Measurements from ENCODE around the gene DLG2.

The DLG2 gene

GRCh38 chr11:84300092-84300491 is 1327.1 kb downstream of the DLG2 start:
- DNase-seq (ENCODE audit: low read depth in 4 of 4, low spot score in 1 of 4) = no peak

DNA sequence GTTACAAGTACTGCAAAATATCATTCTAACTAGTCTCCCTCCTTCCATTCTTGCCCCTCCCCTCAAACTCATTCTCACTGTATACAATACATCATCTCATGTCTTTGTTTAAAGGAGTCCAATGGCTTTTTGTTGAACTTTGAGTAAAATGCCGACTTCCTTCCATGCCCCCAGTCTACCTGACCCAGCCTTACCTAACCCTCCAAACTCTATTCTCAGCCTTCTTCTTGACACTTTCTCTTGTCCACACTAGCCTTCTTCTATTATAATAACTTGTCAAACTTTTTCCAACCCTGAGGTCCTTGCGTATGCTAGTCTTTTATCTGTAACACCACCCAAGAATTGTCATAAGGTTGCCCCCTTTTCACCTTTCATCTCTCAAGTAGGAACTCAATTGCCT is 1329.6 kb downstream of the DLG2 start:
- DNase-seq (ENCODE audit: low read depth in 4 of 4, low spot score in 1 of 4) = no peak

- no peak for DNase-seq (ENCODE audit: low read depth in 4 of 4, low spot score in 1 of 4)
Observed at GRCh38 chr11:84295815-84296214, 1331.3 kb downstream of the DLG2 start.

DNA sequence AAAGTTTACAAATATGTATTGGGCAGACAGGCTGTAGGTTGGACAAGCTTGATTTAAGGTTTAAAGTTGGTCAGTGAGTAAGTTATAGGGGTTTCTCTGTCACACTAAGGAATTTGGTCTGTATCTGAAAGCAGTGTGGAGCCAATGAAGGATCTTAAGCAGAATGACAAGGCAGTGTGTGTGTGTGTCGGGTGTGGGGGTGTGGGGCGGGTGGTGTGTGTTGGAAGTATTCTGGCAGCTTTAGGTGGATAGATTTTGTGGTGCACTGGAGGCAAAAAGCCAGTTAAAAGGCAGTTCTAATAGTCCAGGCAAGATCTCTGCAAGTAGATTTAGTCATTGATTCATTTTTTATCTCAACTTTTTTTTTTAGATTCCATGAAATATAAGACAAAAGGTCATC is 1334.2 kb downstream of the DLG2 start:
- DNase-seq (ENCODE audit: low read depth in 4 of 4, low spot score in 1 of 4) = no peak

DNA sequence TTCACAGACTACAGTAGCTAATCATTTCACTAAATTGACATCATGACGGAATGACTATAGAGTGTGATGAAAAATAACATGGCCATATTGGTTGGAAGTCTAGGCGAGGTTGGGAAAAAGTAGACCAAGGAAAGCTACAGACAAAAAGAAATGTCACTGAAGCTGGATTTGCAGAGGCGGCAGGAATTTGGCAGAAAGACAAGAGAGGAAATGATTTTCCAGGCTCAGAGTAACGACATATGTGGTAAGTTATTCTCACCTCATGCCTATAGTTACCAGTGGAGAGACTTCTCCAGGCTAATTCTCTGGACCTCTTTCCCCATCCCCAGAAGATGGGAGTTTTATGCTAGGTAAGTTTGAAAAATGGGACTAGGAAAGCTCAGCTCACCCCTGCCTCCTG is 1335.1 kb downstream of the DLG2 start:
- DNase-seq (ENCODE audit: low read depth in 4 of 4, low spot score in 1 of 4) = no peak

DNA sequence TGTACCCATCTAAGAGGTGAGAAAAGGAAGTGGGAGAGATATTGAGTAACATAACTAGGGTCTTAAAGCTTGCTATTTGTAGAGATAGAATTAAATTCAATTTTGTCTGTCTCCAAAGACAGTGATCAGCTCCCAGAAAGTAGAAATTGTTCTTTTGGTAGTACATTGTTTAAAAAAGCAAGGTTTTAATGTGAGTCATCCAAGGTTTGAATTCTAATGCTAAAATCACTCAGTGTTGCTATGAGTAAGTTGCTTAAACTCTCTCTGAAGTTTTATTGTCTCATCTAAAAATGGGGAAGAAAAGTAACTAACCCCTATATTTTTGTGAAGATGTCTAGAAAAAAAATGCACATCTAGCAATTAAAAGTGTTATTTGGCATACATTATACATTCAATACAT is 1336.5 kb downstream of the DLG2 start:
- no peak for DNase-seq (ENCODE audit: low read depth in 4 of 4, low spot score in 1 of 4)

DNA sequence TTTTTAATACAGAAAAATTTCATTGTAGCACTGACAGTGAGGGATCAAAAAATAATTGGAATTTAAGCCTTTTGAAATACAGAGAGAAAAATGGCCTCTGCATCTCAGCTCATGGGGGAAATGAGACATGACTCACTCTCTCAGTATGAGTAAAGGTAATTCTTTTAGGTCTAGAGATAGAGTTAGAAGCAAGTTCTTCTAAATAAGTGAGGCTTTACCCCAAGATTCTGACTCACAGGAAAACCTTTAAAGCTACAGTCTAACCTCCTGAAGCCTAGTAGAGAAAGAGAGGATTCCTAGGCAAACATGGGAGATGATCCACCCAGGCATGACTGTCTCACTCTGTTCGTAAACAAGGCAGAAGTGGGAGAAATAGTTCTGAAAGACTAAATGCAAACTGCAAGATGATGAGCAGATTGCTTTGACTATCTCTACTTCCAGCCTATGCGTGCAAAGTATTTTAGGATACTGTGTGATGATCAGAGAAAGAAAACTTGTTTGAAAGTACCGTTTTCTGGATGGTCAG is 1337.7 kb downstream of the DLG2 start:
- DNase-seq (ENCODE audit: low read depth in 4 of 4, low spot score in 1 of 4) = no peak

DNA sequence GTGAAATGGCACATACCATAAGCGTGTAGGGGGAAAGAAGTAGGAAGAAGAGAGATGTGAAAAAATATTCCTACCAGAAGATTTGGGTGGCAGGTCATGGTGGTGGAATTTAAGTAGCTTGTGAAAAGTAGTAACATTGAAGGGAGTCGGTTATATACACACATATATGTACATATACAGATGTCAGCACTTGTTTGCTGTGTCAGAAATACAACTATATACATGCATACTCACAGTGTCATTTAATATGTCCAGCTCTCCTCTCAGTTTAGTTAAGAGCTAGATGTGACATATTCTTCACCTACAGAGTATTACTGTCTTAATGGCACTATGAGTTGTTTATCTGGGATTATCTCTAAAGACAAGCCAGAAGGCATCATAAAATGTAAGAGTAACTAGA is 1353.6 kb downstream of the DLG2 start:
- no peak for DNase-seq (ENCODE audit: low read depth in 4 of 4, low spot score in 1 of 4)

- no peak for DNase-seq (ENCODE audit: low read depth in 4 of 4, low spot score in 1 of 4)
Observed at GRCh38 chr11:84270466-84270865, 1356.7 kb downstream of the DLG2 start.

- DNase-seq (ENCODE audit: low read depth in 4 of 4, low spot score in 1 of 4) = no peak
Observed at GRCh38 chr11:84264066-84264465, 1363.1 kb downstream of the DLG2 start.

DNA sequence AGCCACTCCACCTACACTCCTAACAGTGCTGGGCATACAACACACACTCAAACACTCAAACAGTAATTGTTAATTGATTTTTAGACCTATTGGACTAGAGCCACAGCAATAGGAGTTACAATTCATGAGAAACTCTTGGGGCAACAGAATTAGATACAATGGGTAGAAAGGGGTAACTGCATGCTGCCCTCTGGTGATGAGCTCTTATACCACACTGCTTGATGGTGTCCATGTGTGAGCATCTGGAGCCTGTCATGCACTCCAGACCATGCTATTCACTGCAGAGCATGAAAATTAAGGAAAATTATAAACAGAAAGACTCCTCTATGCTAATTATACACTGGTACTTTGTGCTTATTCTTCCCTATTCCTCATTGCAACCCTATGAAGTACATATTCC is 1365.4 kb downstream of the DLG2 start:
- no peak for DNase-seq (ENCODE audit: low read depth in 4 of 4, low spot score in 1 of 4)

- no peak for DNase-seq (ENCODE audit: low read depth in 4 of 4, low spot score in 1 of 4)
Observed at GRCh38 chr11:84260862-84261261, 1366.3 kb downstream of the DLG2 start.

DNA sequence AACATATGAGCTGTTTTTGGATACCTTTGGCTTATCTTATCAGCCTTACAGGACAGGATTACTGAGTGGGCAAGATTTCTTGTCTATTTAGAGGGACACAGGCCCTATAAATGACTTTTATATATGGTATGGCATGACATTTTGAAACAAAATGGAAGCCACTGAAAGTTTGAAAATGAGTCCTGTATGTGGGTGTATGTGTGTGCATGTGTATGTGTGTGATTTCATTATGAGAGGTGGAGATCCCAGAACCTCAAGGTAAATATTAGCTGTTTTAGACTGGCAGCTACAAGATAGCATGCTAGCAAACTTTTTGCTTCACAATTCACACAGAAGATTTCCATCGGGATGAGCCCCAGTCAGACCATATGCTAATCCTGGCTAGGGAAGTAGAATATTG is 1370.5 kb downstream of the DLG2 start:
- no peak for DNase-seq (ENCODE audit: low read depth in 4 of 4, low spot score in 1 of 4)

GRCh38 chr11:84255483-84255882 is 1371.7 kb downstream of the DLG2 start:
- DNase-seq (ENCODE audit: low read depth in 4 of 4, low spot score in 1 of 4) = no peak

- no peak for DNase-seq (ENCODE audit: low read depth in 4 of 4, low spot score in 1 of 4)
Observed at GRCh38 chr11:84250834-84251613, 1376.1 kb downstream of the DLG2 start.

GRCh38 chr11:84249344-84250135 is 1377.6 kb downstream of the DLG2 start:
- DNase-seq (ENCODE audit: low read depth in 4 of 4, low spot score in 1 of 4) = no peak

DNA sequence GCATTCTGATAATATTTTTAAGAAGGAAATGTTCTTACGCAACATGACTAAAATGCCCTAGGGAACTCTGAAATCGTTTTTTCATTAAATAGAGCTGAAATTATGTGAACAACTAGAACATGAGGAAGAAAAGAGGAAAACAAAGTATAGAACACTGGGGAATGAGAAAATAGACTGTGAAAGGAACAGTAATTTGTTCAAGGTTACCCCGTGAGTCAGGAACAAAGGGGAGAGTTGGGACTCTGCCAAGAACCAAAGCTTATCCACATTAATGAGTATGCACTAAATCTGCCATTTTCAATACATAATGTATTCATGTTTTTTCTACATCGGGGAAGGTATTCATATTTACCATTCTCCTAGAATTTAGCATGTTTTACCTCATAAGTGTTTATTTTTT is 1379.2 kb downstream of the DLG2 start:
- no peak for DNase-seq (ENCODE audit: low read depth in 4 of 4, low spot score in 1 of 4)

DNA sequence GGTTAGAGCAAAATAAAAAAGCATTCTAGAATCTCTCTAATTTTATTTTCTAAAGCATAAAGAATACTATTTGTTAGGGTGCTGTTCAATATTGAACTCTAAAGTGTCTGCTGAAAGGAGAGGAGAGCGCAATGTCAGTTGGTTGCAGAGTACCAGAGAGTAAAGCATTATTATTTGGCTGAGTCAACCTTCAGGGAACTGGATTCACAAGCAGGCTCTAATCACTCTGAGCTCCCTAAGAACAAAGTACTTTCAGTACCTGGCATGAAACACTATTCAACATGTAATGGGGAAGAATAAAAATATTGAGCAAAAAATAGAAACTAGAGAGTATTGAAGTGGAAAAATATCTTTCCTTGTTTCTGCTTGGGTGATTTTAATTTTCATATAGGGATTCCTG is 1380.0 kb downstream of the DLG2 start:
- DNase-seq (ENCODE audit: low read depth in 4 of 4, low spot score in 1 of 4) = no peak

- no peak for DNase-seq (ENCODE audit: low read depth in 4 of 4, low spot score in 1 of 4)
Observed at GRCh38 chr11:84243629-84244263, 1383.4 kb downstream of the DLG2 start.

DNA sequence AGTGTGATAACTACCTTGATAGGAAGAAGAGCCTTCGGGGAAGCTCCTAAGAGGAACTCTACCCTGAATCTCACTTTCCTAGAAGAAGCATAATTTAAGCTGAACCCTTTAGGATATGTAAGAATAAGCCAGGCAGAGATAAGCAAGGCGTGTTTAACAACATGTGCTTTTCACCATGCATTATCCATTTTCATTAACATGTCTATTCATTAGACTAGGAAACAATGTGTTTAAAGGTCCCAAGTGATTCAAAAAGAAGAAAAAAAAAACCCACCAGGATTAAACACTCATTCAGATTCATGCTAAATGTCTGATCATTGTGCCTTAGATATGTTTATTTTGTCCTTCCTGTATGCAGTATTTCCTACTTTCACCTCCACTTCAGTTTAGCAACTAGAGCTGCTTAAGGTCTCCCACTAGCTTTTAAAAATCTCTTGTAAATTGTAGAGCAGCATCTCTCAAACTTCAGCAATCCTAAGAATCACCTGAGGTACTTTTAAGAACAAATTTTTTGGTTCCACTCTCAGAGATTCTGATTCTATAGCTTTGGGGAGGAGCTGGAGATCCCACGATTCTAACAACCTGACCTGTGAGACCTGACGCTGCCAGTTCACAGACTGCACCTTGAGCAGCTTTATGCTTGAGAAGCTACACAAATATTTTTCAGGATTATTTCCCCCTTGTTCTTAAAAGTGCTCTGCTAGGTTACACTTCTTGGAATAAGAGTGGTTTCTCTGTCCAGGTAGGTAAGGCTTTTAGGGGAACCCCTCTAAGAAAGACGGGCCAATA is 1385.6 kb downstream of the DLG2 start:
- no peak for DNase-seq (ENCODE audit: low read depth in 4 of 4, low spot score in 1 of 4)

- DNase-seq (ENCODE audit: low read depth in 4 of 4, low spot score in 1 of 4) = no peak
Observed at GRCh38 chr11:84240847-84241246, 1386.3 kb downstream of the DLG2 start.

Data from stimulated activated CD4-positive, alpha-beta T cell treated with anti-CD3 and anti-CD28 coated beads, Interleukin-1b, Interleukin-23, amount 100 ng/mL, for 24 hours (primary cell).